GM21576 (cell line): ENCODE measurements around the gene CASP10.
"Not testable (repeated sequence)": the region's sequence is repeated elsewhere in the genome, so short reads cannot be mapped to it uniquely, and the experiment has no call there.

Experiments used
- ATAC-seq: cut with Tn5 transposase; IDR thresholded peaks from one replicate; pipeline ENCODE4 v1.9.1; 2021; ENCODE audit warnings: mild to moderate bottlenecking, moderate library complexity; ENCODE audit not compliant: unreplicated experiment

CASP10 gene

GRCh38 chr2:201154615-201155399 is 28.1 kb upstream of the CASP10 start:
- ATAC-seq: no peak

- ATAC-seq: no peak
Measured at GRCh38 chr2:201156036-201156435, 26.9 kb upstream of the CASP10 start.

GRCh38 chr2:201156640-201157039 is 26.3 kb upstream of the CASP10 start:
- ATAC-seq: no peak

- peak; percentile 16 for ATAC-seq
Measured at GRCh38 chr2:201157694-201158093, 25.2 kb upstream of the CASP10 start.

- ATAC-seq: peak; percentile 93
Measured at GRCh38 chr2:201158111-201158929, 24.6 kb upstream of the CASP10 start.

GRCh38 chr2:201164166-201164565 is 18.8 kb upstream of the CASP10 start:
- ATAC-seq: no peak

- no peak for ATAC-seq
Measured at GRCh38 chr2:201167546-201167945, 15.4 kb upstream of the CASP10 start.

- ATAC-seq: not testable (repeated sequence)
Measured at GRCh38 chr2:201168496-201168895, 14.4 kb upstream of the CASP10 start.

GRCh38 chr2:201171259-201171814 is 11.6 kb upstream of the CASP10 start:
- ATAC-seq: no peak

GRCh38 chr2:201172279-201172678 is 10.7 kb upstream of the CASP10 start:
- ATAC-seq: no peak

- ATAC-seq: no peak
Measured at GRCh38 chr2:201174687-201175086, 8.3 kb upstream of the CASP10 start.

GRCh38 chr2:201176081-201176481 is 6.9 kb upstream of the CASP10 start:
- no peak for ATAC-seq

GRCh38 chr2:201180010-201180409 is 2.9 kb upstream of the CASP10 start:
- no peak for ATAC-seq

GRCh38 chr2:201183365-201183727 is 405 bp downstream of the CASP10 start:
- ATAC-seq: no peak

GRCh38 chr2:201183835-201184234 is 894 bp downstream of the CASP10 start:
- ATAC-seq: not testable (repeated sequence)

- ATAC-seq: not testable (repeated sequence)
Measured at GRCh38 chr2:201184248-201184647, 1.3 kb downstream of the CASP10 start.

GRCh38 chr2:201185863-201186262 is 2.9 kb downstream of the CASP10 start:
- ATAC-seq: no peak

GRCh38 chr2:201186982-201187381 is 4.0 kb downstream of the CASP10 start:
- no peak for ATAC-seq

GRCh38 chr2:201188449-201188848 is 5.5 kb downstream of the CASP10 start:
- no peak for ATAC-seq

- ATAC-seq: peak; percentile 71
Measured at GRCh38 chr2:201191132-201191875, 8.4 kb downstream of the CASP10 start.

GRCh38 chr2:201194097-201194496 is 11.2 kb downstream of the CASP10 start:
- peak; percentile 94 for ATAC-seq
